NCI-H510A treated with DMSO at 0.1 percent for 48 hours (cell line): ENCODE data around the gene COL20A1.

Experiments used
- DNase-seq: peaks from one replicate; lab custom pipeline; 2025; lab: John Stamatoyannopoulos, UW

Gene COL20A1

GRCh38 chr20:63363013-63363957 is 70.3 kb downstream of the COL20A1 start:
- DNase-seq = no peak

DNA sequence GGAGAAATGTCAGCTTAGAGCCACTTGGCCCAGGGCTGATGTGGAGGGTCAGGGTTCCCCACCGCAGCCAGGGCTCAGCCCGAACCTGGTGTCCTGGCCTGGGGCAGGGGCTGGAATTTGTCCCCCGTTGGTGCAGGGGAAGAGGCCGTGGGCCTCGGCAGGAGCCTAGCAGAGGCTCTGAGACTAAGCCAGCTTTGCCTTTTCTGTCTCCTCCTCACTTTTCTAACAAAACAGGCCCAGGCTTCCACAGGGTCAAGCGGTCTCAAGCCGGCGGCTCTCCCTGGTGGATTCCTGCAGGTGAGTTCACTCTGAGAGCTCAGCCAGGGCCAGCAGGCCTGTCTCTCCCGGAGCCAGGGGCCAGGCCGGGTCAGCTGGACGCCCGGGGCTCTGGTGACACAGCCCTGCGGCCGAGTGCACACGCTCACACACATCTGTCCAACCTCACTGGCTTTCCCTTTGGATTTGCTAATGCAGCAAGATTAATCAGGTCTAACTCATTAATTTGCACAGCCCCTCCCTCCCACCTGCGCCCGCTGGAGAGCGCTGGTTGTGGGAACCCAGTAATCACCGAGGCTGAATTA is 71.1 kb downstream of the COL20A1 start:
- no peak for DNase-seq

- DNase-seq = no peak
Measured at GRCh38 chr20:63364801-63365585, 72.0 kb downstream of the COL20A1 start.

DNA sequence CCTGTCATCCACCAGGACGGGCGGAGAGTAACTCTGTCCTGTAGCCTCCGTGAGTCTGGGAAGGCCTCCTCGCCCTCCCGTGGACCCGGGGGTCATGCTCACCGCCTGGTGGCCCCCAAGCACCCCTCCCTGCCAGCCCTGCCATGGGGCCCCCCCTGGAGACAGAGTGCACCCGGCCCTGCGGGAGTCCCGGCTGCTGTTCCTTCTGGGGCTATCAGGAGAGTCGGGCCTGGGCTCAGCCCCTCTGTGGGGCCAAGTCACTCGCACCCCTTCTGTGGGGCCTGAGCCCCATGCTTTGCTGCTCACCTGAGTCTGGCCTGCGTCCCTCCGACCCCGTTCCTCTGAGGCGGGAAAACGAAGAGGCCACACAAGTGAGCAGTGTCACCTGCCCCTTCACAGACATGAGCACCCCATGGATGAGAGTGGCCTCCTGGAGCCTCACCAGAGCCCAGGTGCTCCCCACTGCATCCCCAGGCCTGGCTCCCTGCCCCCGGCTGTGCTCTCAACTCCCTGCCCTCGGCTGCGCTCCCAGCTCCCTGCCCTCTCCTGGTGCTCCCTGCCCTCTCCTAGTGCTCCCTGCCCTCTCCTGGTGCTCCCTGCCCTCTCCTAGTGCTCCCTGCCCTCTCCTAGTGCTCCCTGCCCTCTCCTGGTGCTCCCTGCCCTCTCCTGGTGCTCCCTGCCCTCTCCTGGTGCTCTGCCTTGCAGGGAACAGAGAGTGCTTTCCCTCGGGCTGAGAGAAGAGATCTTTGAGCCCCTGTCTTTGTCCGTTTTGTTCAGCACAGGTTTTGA is 72.8 kb downstream of the COL20A1 start:
- no peak for DNase-seq

DNA sequence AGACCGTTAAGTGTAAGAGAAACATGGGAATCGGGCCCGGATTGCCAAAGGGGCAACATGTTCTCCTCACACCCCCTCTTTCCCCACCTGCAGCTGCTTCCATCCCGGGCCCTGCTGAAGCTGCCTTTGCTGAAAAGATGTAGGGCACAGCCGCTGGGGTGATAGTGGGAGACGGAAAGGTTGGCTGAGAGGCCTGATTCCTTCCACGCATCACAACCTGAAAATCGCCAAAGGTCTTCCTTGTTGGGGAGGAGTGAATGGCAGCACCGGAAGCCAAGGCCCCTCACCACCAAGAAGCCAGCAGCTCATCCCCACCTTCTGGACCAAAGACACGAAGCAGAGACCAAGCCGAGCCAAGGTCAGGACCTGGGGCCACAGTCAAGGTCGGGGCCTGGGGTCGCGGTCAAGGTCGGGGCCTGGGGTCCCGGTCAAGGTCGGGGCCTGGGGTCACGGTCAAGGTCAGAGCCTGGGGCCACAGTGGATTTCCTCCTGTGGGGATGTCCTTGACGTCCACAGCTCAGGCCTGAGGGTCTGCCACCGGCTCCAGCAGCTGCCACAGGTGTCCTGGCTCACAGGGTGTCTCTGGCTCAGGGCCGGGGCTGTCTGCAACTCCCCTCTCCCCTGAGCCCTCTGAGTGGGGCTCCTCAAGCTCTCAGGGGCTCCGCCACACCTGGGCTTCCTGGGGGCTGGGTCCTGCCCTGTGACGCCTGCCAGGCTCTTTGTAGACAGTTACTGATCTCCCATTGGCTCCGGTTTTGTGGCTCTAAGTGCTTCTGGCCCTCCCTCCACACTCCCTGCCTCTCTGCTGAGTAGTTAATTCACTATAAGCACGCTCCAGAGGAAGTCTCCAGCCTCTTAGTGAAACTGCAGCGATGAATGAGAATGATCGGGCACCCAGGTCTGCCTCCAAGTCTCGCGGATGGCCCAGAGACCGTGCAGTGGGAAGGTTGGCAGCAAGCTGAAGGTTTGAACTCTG is 73.7 kb downstream of the COL20A1 start:
- DNase-seq = no peak

GRCh38 chr20:63367446-63368055 is 74.6 kb downstream of the COL20A1 start:
- no peak for DNase-seq

DNA sequence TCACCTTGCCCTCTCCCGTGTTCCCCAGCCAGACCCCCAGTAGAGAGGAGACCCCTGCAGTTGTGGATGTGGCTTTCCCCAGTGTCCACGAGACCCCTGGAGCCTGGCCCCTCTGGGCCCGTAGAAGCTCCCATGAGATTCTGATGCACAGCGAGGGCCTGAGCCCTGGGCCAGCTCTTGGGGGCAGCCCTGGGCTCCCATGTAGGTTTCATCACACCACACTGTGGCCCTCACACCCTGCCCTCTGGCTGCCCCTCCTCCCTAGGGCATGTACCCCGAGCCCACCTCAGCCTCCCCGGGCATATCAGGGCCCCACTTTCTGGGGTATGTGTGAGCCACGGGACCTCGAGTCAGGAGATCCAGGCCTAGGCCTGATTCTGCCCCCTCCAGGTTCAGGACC is 75.2 kb downstream of the COL20A1 start:
- no peak for DNase-seq

DNA sequence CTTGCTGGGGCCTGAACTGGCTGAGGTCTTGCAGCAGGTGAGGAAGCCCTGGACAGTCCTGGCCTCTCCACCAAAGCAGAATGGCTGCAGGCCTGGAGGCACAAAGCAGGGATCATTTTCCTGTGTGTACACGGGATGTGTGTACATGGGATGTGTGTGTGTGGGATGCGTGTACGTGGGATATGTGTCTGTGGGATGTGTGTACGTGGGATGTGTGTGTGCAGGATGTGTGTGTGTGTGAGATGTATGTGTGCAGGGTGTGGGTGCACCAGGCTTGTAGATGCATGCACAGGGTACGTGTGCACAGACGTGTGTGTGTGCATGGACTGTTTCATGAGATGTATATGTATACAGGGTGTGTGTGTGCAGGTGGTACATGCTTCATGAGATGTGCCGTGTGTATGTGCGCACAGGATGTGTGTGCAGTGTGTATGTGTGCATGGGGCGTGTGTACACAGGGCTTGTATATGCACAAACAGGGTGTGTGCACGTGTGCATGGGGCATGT is 76.1 kb downstream of the COL20A1 start:
- no peak for DNase-seq

- DNase-seq = no peak
Measured at GRCh38 chr20:63369724-63370617, 77.0 kb downstream of the COL20A1 start.

GRCh38 chr20:63370618-63371187 is 77.7 kb downstream of the COL20A1 start:
- DNase-seq = no peak

- no peak for DNase-seq
Measured at GRCh38 chr20:63371291-63371865, 78.4 kb downstream of the COL20A1 start.

DNA sequence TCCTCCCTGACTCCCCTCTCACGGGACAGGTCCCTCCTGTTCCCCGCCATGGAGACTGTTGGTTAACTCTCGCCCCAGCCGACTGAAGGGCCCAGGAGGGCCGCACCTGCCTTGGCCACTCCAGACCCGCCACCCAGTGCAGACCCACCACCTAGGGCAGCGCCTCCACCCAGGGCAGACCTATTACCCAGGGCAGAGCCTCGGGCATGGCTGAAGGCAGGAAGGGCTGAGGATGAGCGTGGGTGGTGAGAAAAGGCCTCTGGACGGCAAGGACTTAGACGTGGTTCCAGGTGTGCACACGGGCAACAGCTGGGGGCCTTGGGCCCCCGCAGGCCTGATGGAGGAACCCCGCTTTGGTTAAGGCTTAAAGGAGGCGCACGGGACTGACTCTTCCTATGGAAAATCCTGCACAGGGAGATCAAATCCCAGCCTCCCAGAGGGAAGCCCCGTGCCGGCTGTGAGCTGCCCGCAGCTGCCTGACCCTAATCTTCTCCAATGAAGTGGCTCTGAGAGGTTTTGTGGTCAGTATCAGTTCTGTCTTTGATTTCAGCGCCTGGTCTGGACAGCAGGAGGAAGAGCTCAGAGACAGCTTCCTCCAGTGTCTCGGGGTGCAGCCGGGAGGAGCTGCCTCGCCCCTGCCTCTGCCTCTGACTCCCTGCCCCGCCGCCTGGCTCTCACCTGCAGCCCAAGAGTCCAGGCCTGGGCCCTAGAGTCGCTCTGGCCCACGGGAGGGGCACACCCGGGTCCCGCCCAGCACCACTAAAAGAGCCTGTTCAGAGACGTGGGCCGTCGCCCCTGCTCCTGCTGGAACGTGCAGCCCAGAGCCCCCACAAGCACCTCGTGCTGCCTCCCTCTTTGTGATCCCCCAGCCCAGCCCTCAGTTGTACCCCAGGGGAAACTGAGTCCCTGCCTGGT is 80.2 kb downstream of the COL20A1 start:
- no peak for DNase-seq

GRCh38 chr20:63373996-63374395 is 81.0 kb downstream of the COL20A1 start:
- no peak for DNase-seq

DNA sequence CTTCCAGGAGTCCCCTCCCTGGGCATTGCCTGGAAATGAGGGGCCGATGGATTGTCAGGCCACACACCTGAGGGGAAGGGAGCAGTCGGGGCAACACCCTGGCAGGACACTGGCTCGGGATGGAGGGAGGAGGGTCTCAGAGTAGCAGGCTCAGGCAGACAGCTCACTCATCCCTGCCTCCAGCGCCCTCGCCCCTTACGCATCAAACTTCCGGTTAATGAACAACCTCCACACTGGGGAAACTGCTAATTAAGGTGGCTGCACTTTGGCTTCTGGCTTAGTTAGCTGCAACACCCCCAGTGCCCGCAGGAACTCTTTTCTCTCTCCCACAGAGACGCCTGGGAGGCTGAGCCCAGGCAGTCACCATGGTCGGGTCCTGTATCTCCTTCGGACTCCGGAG is 81.5 kb downstream of the COL20A1 start:
- DNase-seq = no peak

DNA sequence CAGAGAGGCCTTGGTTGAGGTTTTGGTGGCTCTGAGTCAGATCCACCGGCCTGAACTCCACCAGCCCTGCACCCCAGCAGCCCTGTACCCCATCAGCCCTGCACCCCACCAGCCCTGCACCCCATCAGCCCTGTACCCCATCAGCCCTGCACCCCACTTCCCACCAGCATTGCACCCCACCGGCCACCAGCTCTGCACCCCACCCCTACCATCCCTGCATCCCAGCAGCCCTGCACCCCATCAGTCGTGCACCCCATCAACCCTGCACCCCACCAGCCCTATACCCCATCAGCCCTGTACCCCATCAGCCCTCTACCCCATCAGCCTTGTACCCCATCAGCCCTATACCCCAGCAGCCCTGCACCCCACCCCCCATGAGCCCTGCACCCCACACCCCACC is 82.5 kb downstream of the COL20A1 start:
- DNase-seq = no peak

DNA sequence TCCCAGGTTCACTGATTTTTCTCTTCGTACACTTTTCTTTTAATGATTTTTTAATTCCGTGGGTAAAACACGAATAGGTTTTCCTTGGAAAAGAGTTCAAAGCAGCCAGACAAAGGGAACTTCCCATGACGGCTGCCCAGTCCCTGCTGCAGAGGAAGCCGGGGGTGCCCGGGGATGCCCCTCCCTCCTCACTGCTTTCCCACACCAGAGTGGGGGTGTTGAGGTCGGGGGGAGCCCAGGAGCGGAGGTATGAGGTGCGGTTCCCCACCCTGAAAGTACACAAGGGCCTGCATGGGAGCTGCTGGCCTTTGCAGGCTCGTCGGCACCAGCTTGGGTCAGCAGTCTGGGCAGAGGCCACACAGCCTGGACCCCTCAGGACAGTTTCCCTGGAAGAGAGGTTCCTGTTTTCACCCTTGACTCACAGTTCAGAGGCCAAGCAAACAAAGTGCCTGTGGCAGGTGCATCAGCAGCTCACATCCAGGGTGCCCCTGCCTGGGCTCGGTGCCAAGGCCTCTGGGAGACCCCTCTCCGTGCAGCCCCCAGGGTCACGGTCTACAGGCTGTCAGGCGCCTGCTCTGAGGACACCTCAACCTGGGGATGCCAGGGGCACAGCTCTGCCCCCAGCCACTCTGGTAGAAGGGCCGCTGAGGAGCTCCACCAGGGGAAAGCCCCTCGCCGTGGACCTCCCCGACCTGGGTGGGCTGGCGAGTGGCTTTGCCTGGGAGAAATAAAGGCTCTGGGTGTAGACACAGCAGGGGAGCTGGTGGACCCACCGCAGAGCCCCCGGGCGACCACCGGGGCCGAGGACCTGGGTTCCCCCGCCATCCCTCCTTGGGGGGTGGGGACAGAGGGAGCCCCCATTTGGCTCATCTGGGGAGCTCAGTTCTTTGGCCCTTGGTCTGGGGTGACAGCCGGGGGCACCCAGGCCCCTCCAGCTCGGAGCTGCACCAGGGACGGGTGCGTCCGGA is 83.6 kb downstream of the COL20A1 start:
- DNase-seq = no peak
